Measurements from ENCODE around the gene SLC17A2.

DNA sequence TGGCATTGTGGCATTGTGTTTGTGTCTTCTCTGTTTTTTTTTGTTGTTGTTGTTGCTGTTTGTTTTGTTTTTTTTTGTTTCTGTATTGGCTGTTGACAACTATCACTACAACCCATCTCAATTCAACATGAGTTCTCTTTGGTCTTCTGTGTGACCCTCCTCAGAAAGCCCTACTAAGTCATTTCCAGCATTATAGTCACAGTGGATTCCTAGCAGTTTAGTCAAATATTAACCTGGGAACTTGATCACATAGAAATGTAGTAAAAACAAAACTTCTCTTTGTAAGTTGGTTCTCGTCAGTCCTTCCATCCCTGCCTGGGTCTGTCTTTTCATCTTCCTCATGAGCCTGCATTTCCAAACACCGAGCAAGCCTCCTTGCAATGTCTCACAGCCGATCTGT lies 16.8 kb downstream of the SLC17A2 start:
- TF ChIP-seq CTCF (IDR thresholded peaks at IDR 0.05) (no peak), POLR2A (IDR thresholded peaks at IDR 0.05) (no peak)
